IPS-15b (cell line): ENCODE results near the gene RHBDF1.

Source experiments
- H3K27me3 ChIP-seq: one replicate; pipeline ENCODE4 v1.6.1; 2013; ENCODE audit warnings: low read length; ENCODE audit not compliant: control insufficient read depth, insufficient read depth
- H3K36me3 ChIP-seq: one replicate; pipeline ENCODE4 v1.6.1; 2013; ENCODE audit warnings: low read length; ENCODE audit not compliant: control insufficient read depth, insufficient read depth
- H3K4me1 ChIP-seq: one replicate; pipeline ENCODE4 v1.6.1; 2013; ENCODE audit warnings: mild to moderate bottlenecking, low read length; ENCODE audit not compliant: control insufficient read depth, insufficient read depth
- H3K4me3 ChIP-seq: one replicate; pipeline ENCODE4 v1.5.1; 2013; ENCODE audit warnings: low read depth, low read length
- H3K9ac ChIP-seq: one replicate; pipeline ENCODE4 v1.6.1; 2013; ENCODE audit warnings: low read depth, mild to moderate bottlenecking, low read length
- H3K9me3 ChIP-seq: one replicate; pipeline ENCODE4 v1.6.1; 2013; ENCODE audit warnings: mild to moderate bottlenecking, low read length; ENCODE audit not compliant: control insufficient read depth, insufficient read depth

The RHBDF1 gene

DNA sequence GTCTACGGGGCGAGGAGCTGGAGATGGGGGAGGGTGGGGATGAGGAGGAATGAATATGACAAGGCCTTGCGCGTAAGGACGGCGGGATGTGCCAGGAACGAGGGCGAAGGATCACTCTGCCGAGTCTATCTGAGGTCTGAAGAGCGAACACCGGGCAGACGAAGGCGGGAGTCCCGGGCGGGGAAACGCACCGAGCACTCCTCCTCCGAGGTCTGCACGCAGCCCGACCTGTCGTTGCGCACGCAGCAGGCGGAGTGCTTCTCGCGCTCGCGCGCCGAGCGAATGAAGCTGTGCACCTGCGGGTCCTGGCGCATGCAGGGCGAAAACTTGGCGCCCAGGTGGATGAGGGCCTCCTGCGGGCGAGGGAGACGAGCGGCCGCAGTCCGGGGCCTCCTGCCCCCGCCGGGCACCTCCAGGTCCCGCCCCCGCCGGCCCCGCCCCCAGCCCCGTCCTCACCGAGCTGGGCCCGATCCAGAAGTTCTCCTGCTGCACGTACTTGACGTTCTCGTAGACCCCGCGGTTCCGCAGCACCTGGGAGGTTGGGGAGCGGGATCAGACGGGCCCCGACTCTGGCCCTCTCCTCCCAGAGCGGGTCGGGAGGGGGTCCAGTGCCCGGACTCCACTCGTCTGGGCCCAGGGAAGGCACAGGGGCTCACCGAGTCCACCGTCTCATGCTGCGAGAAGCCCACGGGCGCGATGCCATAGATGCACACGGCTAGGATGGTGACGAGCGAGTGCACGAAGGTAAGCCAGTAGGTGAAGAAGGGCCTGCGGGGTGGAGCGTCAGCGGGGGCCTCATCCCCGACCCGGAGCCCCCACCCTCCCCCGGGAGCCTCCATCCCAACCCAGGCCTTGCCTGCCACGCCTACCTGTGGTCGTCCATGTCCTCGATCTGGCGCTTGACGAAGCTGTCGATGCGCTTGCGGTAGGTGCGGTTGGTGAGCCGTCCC is 11.2 kb downstream of the RHBDF1 start:
- Histone ChIP-seq H3K4me1 (no peaks in the 10 kb centered on the region), H3K9ac (no peak overlapping the region), H3K27me3 (no peaks in the 10 kb centered on the region), H3K9me3 (no peaks in the 10 kb centered on the region), H3K36me3 (peaks cover 63% of the 10 kb centered on the region), H3K4me3 (no peak overlapping the region)

DNA sequence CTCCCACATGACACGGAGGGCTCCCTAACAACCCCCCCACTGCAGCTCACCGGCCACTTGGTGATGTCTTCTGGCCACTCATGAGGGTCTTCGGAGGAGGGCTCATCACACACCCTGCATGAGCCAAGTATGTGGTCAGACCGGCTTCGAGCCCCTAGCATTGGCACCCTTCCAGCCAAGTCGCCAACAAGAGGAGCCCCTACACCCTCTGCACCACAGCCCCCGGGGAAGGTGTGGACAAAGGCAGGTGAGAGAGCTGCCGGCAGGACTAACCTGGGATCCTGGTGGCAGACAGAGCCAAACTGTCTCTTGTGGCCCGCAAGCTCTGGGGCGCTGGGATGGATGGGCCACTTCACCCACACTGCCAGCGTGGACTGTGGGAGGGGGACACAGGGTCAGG is 12.3 kb downstream of the RHBDF1 start:
- Histone ChIP-seq H3K27me3 (no peaks in the 10 kb centered on the region), H3K4me3 (no peak overlapping the region), H3K36me3 (peaks cover 68% of the 10 kb centered on the region), H3K9me3 (no peaks in the 10 kb centered on the region), H3K9ac (no peak overlapping the region), H3K4me1 (no peaks in the 10 kb centered on the region)

DNA sequence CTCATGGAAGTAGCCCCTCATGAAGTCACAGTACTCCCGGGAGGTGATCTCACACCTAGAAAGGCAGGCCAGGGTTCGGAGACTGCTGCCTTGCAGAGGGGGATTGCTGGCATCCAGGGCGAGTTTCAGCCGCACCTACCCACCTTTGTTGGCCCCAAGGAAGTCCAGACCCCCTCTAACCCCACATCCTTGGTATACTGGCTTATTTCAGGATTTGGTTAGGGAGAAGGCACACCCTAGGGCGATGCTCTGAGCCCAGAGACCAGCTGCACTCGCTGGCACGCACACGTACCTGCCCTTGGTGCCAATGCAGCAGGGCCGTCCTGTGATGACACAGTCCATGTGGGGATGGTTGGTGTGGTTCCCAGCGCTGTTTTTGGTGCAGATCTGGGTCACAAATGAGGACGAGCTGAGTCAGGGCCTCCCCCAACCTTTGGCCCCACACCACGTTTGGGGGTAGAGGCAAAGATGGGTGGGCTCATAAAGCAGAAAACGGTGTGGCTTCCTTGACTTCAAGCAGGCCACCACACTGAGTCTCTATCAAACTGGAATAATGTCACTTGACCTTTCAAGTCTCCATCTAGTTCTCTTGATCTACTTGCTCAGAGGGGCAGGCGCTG is 12.9 kb downstream of the RHBDF1 start:
- Histone ChIP-seq H3K36me3 (peaks cover 68% of the 10 kb centered on the region), H3K9me3 (no peaks in the 10 kb centered on the region), H3K4me3 (no peak overlapping the region)

DNA sequence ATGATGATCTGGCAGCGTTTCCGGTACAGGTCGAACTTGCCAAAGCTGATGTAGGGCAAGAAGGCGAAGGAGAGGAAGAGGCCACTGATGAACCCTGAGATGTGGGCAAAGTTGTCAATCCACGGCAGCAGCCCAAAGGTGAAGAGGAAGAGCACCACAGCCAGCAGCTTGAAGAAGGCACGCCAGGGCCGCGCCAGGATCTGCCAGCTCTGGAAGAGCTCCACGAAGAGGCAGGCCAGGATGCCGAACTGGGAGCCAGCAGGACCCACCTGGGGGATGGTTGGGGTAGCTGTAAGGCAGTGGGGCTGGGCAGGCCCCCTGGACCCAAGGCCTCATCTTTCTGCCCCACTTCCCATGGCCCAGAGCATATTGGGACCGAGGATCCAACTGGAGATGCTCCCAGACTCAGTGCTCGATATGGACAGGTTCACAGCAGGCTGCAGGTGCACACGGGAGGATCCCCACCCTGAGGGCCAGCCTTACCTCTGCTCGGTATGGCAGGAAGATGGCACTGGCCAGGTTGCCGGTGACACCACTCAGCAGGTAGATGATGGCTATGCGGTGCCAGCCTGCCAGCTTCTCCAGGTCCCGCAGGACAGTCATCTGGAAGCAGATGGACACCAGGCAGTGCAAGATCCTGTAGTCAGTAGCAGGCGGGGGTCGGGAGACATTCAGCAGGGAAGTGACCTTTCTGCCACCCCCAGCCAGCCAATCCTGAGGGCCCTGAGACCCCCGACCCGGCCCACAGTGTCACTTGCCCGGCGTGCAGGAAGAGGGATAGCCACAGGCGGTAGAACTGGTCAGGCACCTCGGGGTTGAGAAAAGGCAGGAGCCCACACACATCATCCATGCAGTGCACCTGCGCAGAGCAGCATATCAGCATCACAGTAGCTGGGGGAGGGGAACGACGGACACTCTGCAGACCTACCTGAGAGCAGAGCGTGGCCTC is 13.7 kb downstream of the RHBDF1 start:
- H3K9ac ChIP-seq, result no peak overlapping the region
- H3K9me3 ChIP-seq, result no peaks in the 10 kb centered on the region
- H3K4me1 ChIP-seq, result no peaks in the 10 kb centered on the region
- H3K4me3 ChIP-seq, result no peak overlapping the region
- H3K27me3 ChIP-seq, result no peaks in the 10 kb centered on the region
- H3K36me3 ChIP-seq, result peaks cover 63% of the 10 kb centered on the region

More for the DNA sequence above, 12.9 kb downstream of the RHBDF1 start:
- Histone ChIP-seq H3K4me1 (no peaks in the 10 kb centered on the region), H3K9ac (no peak overlapping the region), H3K27me3 (no peaks in the 10 kb centered on the region)

DNA sequence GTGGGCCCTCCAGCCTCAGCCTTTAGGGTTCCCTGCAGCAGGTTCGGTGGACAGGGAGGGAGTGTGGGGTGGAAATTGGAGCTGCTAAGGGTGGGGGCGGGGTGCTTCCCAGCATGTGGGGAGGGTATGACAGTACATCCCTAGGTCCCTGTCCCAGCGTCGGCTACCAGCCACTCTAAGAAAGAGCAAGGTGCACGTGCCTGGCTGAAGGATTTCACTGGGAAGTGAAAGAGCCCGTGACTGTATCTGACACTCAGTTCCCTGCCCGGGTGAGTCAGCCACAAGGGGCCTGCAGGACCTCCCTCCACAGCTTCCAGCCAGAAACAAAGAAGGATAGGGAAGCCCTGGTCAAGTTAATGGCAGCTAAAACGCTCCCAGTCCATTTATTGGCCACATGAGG is 14.7 kb downstream of the RHBDF1 start:
- Histone ChIP-seq H3K4me1 (no peaks in the 10 kb centered on the region), H3K27me3 (no peaks in the 10 kb centered on the region), H3K4me3 (no peak overlapping the region), H3K9ac (no peak overlapping the region), H3K9me3 (no peaks in the 10 kb centered on the region), H3K36me3 (peaks cover 56% of the 10 kb centered on the region)

DNA sequence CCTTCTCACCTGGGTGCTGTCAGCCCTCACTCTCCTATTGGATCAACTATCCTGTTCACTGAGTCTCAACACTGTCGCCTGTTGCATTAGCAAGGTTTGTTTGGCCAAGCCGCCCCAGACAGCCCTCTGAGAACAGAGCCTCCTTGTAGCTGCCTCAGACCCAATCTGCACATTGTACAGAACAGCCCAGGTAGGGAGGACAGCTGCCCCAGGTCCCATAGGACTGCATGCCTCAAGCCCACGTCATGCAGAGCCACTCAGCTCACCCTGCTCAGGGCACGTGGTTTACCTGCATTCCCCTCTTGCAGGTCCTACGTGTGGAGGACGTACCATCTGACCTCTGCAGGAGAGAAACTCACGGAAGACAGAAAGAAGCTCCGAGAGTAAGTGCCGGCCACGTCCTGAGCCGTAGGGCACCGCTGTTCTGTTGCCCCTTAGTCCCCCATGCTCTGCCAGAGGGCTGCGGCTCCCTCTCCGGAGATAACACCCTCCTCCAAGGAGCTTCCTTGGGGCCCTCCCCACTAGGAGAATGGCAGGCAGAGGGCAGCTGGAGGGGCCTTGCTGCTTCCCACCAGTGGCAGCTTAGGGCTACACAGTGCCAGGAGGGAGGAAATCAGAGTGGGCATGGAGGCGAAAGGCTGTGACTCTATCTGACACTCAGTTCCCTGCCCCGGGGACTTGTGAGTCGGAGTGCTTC is 16.1 kb downstream of the RHBDF1 start:
- Histone ChIP-seq H3K4me1 (no peaks in the 10 kb centered on the region), H3K27me3 (no peaks in the 10 kb centered on the region), H3K9ac (no peak overlapping the region), H3K9me3 (no peaks in the 10 kb centered on the region), H3K36me3 (peaks cover 53% of the 10 kb centered on the region), H3K4me3 (no peak overlapping the region)

DNA sequence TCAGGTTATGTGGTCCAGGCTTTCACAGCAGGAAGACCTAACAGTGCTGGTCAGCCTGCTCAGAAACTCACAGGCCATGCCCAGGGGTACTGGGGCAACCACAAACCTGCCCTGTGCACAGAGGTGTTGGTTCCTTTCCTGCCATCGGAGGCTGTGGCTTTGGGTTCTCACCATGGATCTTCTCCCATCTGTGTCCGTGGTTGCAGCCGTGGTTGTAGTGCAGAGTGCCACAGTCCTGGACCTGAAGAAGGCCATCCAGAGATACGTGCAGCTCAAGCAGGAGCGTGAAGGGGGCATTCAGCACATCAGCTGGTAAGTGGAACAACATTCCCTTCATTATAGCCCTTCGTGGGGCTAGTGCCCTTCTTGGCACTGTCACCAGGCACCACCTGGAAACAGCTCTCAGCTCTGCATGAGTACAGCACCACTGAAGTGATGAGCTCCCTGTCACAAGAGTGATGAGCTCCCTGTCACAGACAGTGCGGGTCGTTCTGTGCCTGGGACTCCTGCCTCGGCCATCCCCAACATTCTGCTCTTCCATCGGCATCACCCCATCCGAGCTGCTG is 16.8 kb downstream of the RHBDF1 start:
- H3K36me3 ChIP-seq, result peaks cover 49% of the 10 kb centered on the region
- no peaks in the 10 kb centered on the region for H3K9me3 ChIP-seq
- no peak overlapping the region for H3K4me3 ChIP-seq
- H3K9ac ChIP-seq, result no peak overlapping the region
- no peaks in the 10 kb centered on the region for H3K27me3 ChIP-seq
- no peaks in the 10 kb centered on the region for H3K4me1 ChIP-seq

DNA sequence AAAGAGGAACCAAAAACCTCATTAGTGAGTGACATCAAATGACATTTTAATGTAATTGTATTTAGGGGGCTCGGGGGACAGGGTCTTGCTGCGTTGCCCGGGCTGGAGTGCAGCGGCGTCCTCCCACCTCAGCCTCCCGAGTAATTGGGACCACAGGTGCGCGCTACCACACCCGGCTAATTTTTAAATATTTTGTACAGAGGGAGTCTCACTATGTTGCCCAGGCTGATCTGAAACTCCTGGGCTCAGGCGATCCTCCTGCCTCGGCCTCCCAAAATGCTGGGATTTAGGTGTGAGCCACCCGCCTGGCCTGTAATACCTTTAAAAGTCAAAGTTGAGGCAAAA is 18.2 kb downstream of the RHBDF1 start:
- Histone ChIP-seq H3K9me3 (no peaks in the 10 kb centered on the region), H3K27me3 (no peaks in the 10 kb centered on the region), H3K36me3 (peaks cover 42% of the 10 kb centered on the region), H3K4me1 (no peaks in the 10 kb centered on the region), H3K9ac (peak overlapping the region; percentile 73), H3K4me3 (peak overlapping the region; percentile 69)

DNA sequence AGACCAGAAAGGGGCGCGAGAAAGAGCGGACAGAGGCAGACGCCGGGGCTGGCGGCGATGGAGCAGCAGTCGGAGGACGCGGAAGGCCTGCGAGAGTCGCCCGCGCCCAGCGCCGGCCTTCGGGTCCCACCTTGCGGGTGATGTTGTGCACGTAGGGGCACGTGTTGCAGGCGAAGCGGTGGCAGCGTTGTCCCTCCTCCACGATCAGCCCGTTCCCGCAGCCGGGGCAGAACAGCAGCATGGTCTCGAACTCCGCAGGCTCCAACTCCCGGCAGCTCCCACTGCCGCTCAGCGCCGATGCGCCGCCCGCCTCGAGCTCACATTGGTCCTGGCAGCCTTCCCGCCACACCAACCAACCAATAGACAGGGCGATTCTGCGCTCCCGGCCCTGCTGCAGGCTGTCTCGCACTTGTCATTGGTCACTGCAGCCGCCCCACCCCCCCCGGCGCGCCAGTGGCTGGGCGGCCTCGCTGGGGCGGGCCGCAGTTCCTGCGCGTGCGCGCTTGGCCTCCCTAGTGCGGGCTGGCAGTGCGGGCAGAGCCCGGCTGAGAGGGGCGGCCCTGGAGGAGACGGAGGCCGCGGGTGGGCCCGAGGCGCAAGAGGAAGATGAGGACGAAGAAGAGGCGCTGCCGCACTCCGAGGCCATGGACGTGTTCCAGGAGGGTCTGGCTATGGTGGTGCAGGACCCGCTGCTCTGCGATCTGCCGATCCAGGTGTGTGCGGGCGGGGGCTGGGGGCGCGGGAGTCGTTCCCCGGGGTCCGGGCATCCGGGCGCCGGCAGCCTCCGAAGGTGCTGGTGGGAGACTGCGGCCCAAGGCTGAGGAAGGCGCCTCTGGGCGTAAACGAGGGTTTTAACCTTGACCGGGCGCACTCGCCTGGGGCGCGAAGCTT is 18.8 kb downstream of the RHBDF1 start, which contains the start of the genes POLR3K and SNRNP25:
Gene POLR3K, minus strand, starts transcription at position 263 of the 891 bp plus-strand sequence. Its CDS starts 22 bp downstream, at position 241.
Gene SNRNP25, plus strand, starts transcription at position 483 of the 891 bp plus-strand sequence. Its CDS starts 189 bp downstream, at position 672.
- no peaks in the 10 kb centered on the region for H3K9me3 ChIP-seq
- peaks cover 36% of the 10 kb centered on the region for H3K36me3 ChIP-seq
- H3K4me1 ChIP-seq, result no peaks in the 10 kb centered on the region
- H3K4me3 ChIP-seq, result peak within 1 kb of the TSS; percentile 93
- H3K9ac ChIP-seq, result peak within 1 kb of the TSS; percentile 92
- H3K27me3 ChIP-seq, result no peaks in the 10 kb centered on the region
